GM12872 (cell line): ENCODE data around the gene GATA3.

Source experiments
- TF ChIP-seq, protein P1 (sequence below): IDR thresholded peaks from 3 replicates; pipeline ENCODE4 v1.5.1; 2011; ENCODE audit warnings: low read depth, mild to moderate bottlenecking, low read length, moderate library complexity; ENCODE audit not compliant: insufficient read depth

Gene GATA3

DNA sequence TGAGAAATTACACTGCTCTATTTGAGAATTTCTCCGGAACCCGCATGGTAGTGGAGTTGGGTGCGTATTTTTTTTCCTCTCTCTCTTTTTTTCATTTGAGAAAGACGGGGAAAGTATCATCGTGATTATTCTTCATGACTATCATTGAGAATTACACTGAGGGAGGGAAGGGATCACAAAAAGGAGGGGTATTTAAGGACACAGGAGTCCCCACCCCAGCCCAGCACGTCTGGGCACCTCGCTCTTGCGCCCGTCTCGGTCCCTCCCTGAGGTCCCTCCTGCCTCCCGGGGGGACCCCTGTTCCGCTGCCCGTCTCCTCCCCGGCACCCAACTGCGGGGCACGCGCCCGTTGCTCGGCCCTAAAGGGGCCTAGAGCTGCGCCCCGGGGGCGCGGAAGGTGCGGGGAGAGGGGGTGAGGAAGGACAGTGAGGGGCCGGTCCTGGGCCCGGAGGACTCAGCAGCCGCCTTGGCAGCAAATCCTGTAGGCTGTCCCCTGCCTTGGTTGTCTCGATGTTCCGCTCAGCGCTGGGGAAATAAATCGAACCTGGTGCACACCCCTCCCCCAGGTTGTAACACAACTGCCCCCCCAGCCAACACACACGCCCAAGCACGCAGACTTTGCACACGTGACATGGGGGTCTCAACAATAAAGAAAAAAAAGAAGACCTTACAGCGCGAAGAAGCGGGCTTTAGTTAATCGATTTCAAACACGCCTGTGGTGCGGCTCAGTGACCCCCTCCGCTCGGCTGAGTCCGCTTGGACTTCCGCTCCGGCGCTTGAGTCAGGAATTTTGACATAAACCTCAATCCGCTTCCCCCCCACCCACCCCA is 18.6 kb upstream of the GATA3 start:
- TF ChIP-seq, protein P1, sequence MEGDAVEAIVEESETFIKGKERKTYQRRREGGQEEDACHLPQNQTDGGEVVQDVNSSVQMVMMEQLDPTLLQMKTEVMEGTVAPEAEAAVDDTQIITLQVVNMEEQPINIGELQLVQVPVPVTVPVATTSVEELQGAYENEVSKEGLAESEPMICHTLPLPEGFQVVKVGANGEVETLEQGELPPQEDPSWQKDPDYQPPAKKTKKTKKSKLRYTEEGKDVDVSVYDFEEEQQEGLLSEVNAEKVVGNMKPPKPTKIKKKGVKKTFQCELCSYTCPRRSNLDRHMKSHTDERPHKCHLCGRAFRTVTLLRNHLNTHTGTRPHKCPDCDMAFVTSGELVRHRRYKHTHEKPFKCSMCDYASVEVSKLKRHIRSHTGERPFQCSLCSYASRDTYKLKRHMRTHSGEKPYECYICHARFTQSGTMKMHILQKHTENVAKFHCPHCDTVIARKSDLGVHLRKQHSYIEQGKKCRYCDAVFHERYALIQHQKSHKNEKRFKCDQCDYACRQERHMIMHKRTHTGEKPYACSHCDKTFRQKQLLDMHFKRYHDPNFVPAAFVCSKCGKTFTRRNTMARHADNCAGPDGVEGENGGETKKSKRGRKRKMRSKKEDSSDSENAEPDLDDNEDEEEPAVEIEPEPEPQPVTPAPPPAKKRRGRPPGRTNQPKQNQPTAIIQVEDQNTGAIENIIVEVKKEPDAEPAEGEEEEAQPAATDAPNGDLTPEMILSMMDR, result no peak

DNA sequence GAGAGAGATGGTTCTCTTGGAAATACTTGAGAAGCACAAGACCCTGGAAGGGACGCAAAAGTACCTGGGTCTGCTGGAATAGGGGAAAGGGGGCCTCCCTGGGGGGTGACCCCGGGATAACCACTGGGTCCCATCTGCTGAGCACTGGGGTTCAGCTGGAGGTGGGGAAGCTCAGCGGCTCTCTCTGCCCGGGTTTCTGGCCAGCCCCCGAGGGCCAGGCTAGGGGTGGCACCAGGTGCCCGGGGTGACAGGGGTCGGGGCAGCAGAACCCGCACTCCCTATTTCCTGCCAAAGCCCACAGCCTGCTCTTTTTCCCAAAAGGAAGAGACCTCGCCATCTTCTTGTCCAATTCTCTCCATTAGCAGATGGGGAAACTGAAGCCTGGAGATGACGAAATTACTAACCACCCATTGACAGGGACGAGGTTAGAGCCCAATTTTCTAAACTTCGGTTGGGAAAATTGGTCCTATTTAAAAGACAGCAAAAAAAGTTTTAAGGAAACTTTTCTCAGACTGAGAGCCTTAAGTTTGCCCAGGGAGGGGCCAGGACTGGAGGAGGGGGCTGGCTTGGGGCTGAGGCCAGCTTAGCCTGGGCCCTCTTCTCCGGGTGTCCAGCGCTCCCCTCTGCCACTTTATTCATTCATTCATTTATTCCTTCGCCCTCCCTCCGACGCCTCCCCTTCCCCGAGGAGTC is 17.8 kb upstream of the GATA3 start:
- TF ChIP-seq, protein P1, result no peak

- TF ChIP-seq, protein P1, result no peak
Observed at GRCh38 chr10:8037199-8037801, 17.2 kb upstream of the GATA3 start.

GRCh38 chr10:8037941-8038894 is 16.3 kb upstream of the GATA3 start:
- TF ChIP-seq, protein P1, result no peak

- TF ChIP-seq, protein P1, result no peak
Observed at GRCh38 chr10:8039321-8039881, 15.1 kb upstream of the GATA3 start.

DNA sequence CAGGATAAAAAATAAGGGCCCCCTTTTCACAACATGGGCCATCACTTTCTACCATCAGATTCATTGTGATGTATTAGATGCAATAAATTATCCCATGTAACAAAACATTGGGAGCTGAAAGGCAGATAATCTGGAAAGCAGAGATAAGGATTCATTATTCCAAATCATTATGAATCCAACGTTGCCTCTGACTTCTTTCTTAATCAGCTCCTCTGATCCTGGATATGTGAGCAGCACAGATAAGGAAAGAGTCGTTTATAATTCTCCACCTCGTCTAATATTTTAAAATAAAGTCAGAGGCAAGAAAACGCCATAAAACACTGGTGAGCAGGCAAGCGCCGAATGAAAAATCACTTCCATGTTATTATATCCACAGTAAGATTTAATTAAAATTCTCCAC is 13.8 kb upstream of the GATA3 start:
- TF ChIP-seq, protein P1, result no peak
